Germinal center (tissue), 1 donor: ENCODE data around the gene ZFP64.
A peak's percentile ranks its signal among the peaks of the same experiment; 100 is the strongest.
"Not testable (repeated sequence)": the region's sequence is repeated elsewhere in the genome, so short reads cannot be mapped to it uniquely, and the experiment has no call there.

ENCODE experiments used
- DNase-seq: peaks from one replicate; pipeline ENCODE4 v3.0.0; 2012; ENCODE audit warnings: mixed read lengths, low spot score

Gene ZFP64

GRCh38 chr20:52154575-52154974 lies 37.0 kb downstream of the ZFP64 start:
- no peak for DNase-seq

- no peak for DNase-seq
Observed at GRCh38 chr20:52153896-52154295, 37.7 kb downstream of the ZFP64 start.

GRCh38 chr20:52152921-52153320 lies 38.7 kb downstream of the ZFP64 start:
- no peak for DNase-seq

GRCh38 chr20:52152416-52152815 lies 39.2 kb downstream of the ZFP64 start:
- no peak for DNase-seq

- peak; percentile 37 for DNase-seq
Observed at GRCh38 chr20:52150440-52151258, 40.9 kb downstream of the ZFP64 start.

GRCh38 chr20:52145587-52145986 lies 46.0 kb downstream of the ZFP64 start:
- DNase-seq = no peak

- DNase-seq = no peak
Observed at GRCh38 chr20:52143277-52143676, 48.3 kb downstream of the ZFP64 start.

- no peak for DNase-seq
Observed at GRCh38 chr20:52142757-52143156, 48.8 kb downstream of the ZFP64 start.

GRCh38 chr20:52139986-52140385 lies 51.6 kb downstream of the ZFP64 start:
- DNase-seq = no peak

GRCh38 chr20:52137850-52138249 lies 53.7 kb downstream of the ZFP64 start:
- no peak for DNase-seq

GRCh38 chr20:52133714-52134113 lies 57.9 kb downstream of the ZFP64 start:
- not testable (repeated sequence) for DNase-seq

GRCh38 chr20:52132337-52132736 lies 59.2 kb downstream of the ZFP64 start:
- no peak for DNase-seq

- DNase-seq = no peak
Observed at GRCh38 chr20:52131048-52131643, 60.4 kb downstream of the ZFP64 start.

GRCh38 chr20:52130406-52130805 lies 61.2 kb downstream of the ZFP64 start:
- no peak for DNase-seq

GRCh38 chr20:52129611-52130010 lies 62.0 kb downstream of the ZFP64 start:
- no peak for DNase-seq

- no peak for DNase-seq
Observed at GRCh38 chr20:52127309-52127708, 64.3 kb downstream of the ZFP64 start.

GRCh38 chr20:52124821-52125220 lies 66.8 kb downstream of the ZFP64 start:
- no peak for DNase-seq

GRCh38 chr20:52118696-52119095 lies 72.9 kb downstream of the ZFP64 start:
- no peak for DNase-seq

GRCh38 chr20:52118016-52118623 lies 73.5 kb downstream of the ZFP64 start:
- DNase-seq = no peak

GRCh38 chr20:52110456-52110855 lies 81.1 kb downstream of the ZFP64 start:
- DNase-seq = no peak

GRCh38 chr20:52105442-52106422 lies 85.8 kb downstream of the ZFP64 start:
- DNase-seq = no peak
